OCI-LY7 (cell line): ENCODE results near the gene DIAPH2. TPM values are rescaled to one million over a fixed set of nuclear protein-coding genes. Genes with fewer than 3 reads are reported as not detected.

Source experiments
- BruUV-seq: library from RNA; stranded (reverse); fragments of 400-500 nt; replicated peaks from 2 replicates; lab custom pipeline; 2021; lab: Mats Ljungman, UMichigan
- CTCF ChIA-PET: fragments of 300-600 bp; sonication (Branson Sonifier 250); formaldehyde crosslinking; loops from one replicate; lab custom pipeline; 2022; ENCODE audit warnings: antibody characterized with exemption; ENCODE audit not compliant: unreplicated experiment; lab: Charles Lee
- POLR2A ChIA-PET: fragments of 300-600 bp; sonication (Branson Sonifier 250); formaldehyde crosslinking; loops from one replicate; lab custom pipeline; 2022; ENCODE audit warnings: antibody characterized with exemption; lab: Charles Lee
- DNase-seq: peaks from one replicate; pipeline ENCODE4 v3.0.0-alpha.2; 2015; ENCODE audit warnings: low spot score
- H2AFZ ChIP-seq: fragments of 200-600 bp; sonication (generic), shearing (Covaris generic); 2 replicates; pipeline ENCODE4 v1.6.1; 2014; ENCODE audit warnings: mild to moderate bottlenecking, antibody characterized with exemption, low read length, moderate library complexity
- H3K27ac ChIP-seq: fragments of 200-600 bp; sonication (generic); 2 replicates; pipeline ENCODE4 v1.5.1; 2014; ENCODE audit warnings: mixed run types, low read depth, mild to moderate bottlenecking, moderate library complexity, low read length, inconsistent platforms; ENCODE audit not compliant: poor library complexity, severe bottlenecking
- H3K36me3 ChIP-seq: fragments of 200-600 bp; sonication (generic); 2 replicates; pipeline ENCODE4 v1.6.1; 2014; ENCODE audit warnings: mild to moderate bottlenecking, antibody characterized with exemption, low read length, moderate library complexity, mixed read lengths; ENCODE audit not compliant: insufficient read depth
- H3K4me1 ChIP-seq: fragments of 200-600 bp; sonication (generic); 2 replicates; pipeline ENCODE4 v1.5.1; 2014; ENCODE audit warnings: mild to moderate bottlenecking, low read length; ENCODE audit not compliant: insufficient read depth, poor library complexity, severe bottlenecking
- H3K4me2 ChIP-seq: fragments of 200-600 bp; sonication (generic); 2 replicates; pipeline ENCODE4 v1.6.1; 2014; ENCODE audit warnings: mild to moderate bottlenecking, low read length
- H3K4me3 ChIP-seq: fragments of 200-600 bp; sonication (generic); 2 replicates; pipeline ENCODE4 v1.5.1; 2014; ENCODE audit warnings: mild to moderate bottlenecking, low read depth, low read length; ENCODE audit not compliant: poor library complexity, severe bottlenecking
- H3K79me2 ChIP-seq: fragments of 200-600 bp; sonication (generic); 2 replicates; pipeline ENCODE4 v1.6.1; 2016; ENCODE audit warnings: low read depth, mild to moderate bottlenecking, low read length, moderate library complexity, mixed read lengths; ENCODE audit not compliant: insufficient read depth
- H3K9me2 ChIP-seq: fragments of 200-600 bp; sonication (generic); 2 replicates; pipeline ENCODE4 v1.6.1; 2016; ENCODE audit warnings: mild to moderate bottlenecking, low read length, mixed read lengths; ENCODE audit not compliant: insufficient read depth
- H3K9me3 ChIP-seq: fragments of 200-600 bp; sonication (generic); 2 replicates; pipeline ENCODE4 v1.6.1; 2014; ENCODE audit warnings: mild to moderate bottlenecking, mixed run types, low read length, mixed read lengths
- H4K20me1 ChIP-seq: fragments of 200-600 bp; sonication (generic); 2 replicates; pipeline ENCODE4 v1.6.1; 2014; ENCODE audit warnings: mild to moderate bottlenecking, antibody characterized with exemption, low read length, moderate library complexity, mixed read lengths; ENCODE audit not compliant: insufficient read depth
- CTCF ChIP-seq: fragments of 200-600 bp; sonication (generic); conservative IDR thresholded peaks from 2 replicates; pipeline ENCODE4 v1.5.1; 2014; ENCODE audit warnings: mild to moderate bottlenecking, antibody characterized with exemption, low read length, moderate library complexity, mixed read lengths
- EZH2phosphoT487 ChIP-seq: fragments of 200-600 bp; sonication (generic); IDR thresholded peaks from 2 replicates; pipeline ENCODE4 v1.6.1; 2018; ENCODE audit warnings: low read depth, borderline replicate concordance, mild to moderate bottlenecking, mixed run types, antibody characterized with exemption, low read length, moderate library complexity, mixed read lengths
- intact Hi-C: fragments of 100-400 bp; cut with micrococcal nuclease; formaldehyde crosslinking; loops from one replicate; pipeline ENCODE4 v1.10.0; 2022; ENCODE audit not compliant: unreplicated experiment
- total RNA-seq, 2 experiments: library from RNA; depleted of rRNA in 1 of 2; stranded (reverse); fragments of >200 nt in 1 of 2; shearing (Covaris generic) in 1 of 2; gene quantifications; 2 replicates each; pipeline ENCODE4 v1.2.3, GENCODE V29; 2014 to 2022

The DIAPH2 gene
- total RNA-seq, 2 experiments from 2014 or later = 21.3 to 21.5 TPM

DNA sequence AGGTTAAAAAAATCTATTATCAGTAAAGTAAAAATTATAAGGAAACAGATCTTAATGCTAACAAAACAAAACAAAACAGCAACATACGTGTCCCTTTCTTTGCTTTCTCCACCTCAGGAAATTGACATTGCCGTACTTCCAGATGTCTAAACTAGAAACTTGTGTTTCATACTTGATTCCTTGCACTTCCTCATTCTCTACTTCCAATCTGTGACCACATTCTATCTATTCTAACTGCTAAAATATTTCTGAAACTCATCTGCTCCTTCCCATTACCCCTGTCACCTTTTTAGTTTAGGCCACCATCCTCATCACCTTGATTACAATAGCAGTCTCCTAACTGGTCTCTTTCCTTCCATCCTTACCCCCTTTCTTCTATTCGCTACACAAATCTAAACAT, 176.6 kb downstream of the DIAPH2 start:
- no peak for TF ChIP-seq CTCF
- TF ChIP-seq EZH2phosphoT487 = no peak
- Histone ChIP-seq H3K9me3 (no peaks in the 10 kb centered on the region), H3K4me3 (no peak overlapping the region), H4K20me1 (no peaks in the 10 kb centered on the region), H3K79me2 (no peaks in the 10 kb centered on the region), H3K9me2 (no peaks in the 10 kb centered on the region), H3K4me1 (peaks cover 14% of the 10 kb centered on the region), H3K27ac (no peak overlapping the region), H2AFZ (no peak overlapping the region), H3K4me2 (peak overlapping the region; percentile 48), H3K36me3 (no peaks in the 10 kb centered on the region)
- ChIA-PET CTCF (no interaction called here), POLR2A (interaction anchor here (1.1 kb wide), 1 partner anchor 37 kb away, joined by 3 read pairs; no protein-coding TSS in a partner anchor)
- BruUV-seq = no TSS peak
- intact Hi-C loops = no loop called here
- DNase-seq = peak; percentile 7

GRCh38 chrX:96861661-96862060, 177.0 kb downstream of the DIAPH2 start:
- ChIA-PET CTCF (no interaction called here), POLR2A (interaction anchor here (1.1 kb wide), 1 partner anchor 37 kb away, joined by 3 read pairs; no protein-coding TSS in a partner anchor)
- Histone ChIP-seq H4K20me1 (no peaks in the 10 kb centered on the region), H3K27ac (no peak overlapping the region), H3K9me2 (no peaks in the 10 kb centered on the region), H3K4me2 (no peak overlapping the region; the same call in 1 of the 2 replicates), H3K9me3 (no peaks in the 10 kb centered on the region), H3K36me3 (no peaks in the 10 kb centered on the region), H3K4me3 (no peak overlapping the region), H3K4me1 (peaks cover 14% of the 10 kb centered on the region), H2AFZ (no peak overlapping the region), H3K79me2 (no peaks in the 10 kb centered on the region)
- TF ChIP-seq CTCF = no peak
- TF ChIP-seq EZH2phosphoT487 = no peak
- intact Hi-C loops = no loop called here
- no TSS peak for BruUV-seq
- DNase-seq = no peak

DNA sequence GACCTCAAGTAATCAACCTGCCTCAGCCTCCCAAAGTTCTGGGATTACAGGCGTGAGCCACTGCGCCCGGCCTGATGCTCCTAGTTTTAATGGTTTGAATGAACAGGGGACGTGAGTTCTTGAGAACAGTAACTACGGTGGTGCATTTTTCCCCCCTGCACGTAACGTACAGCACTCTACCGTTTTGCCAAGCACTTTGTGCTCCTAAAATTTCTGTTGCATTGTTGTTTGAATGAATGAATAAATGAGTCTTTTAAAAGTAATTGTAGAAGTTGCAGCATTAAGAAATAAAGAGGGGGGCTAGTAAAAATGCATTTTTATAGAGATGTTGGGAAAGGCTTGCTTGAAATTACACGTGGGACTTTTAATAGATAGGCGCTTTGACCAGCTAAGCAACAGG, 199.0 kb downstream of the DIAPH2 start, which contains the start of gene RPA4:
TSS of gene RPA4 (plus strand) at position 301 of the 400 bp plus-strand sequence. CDS start 403 bp downstream, outside the sequence.
- no peak within 1 kb of the TSS for H2AFZ ChIP-seq
- H3K4me2 ChIP-seq = no peak within 1 kb of the TSS
- no peaks in the 10 kb centered on the region for H3K9me2 ChIP-seq
- H3K4me1 ChIP-seq = no peaks in the 10 kb centered on the region
- TF ChIP-seq EZH2phosphoT487 (no peak), CTCF (no peak)
- intact Hi-C loops = no loop called here
- DNase-seq = no peak
- ChIA-PET POLR2A (no interaction called here), CTCF (no interaction called here)
- no peaks in the 10 kb centered on the region for H4K20me1 ChIP-seq
- no peak within 1 kb of the TSS for H3K4me3 ChIP-seq
- no peaks in the 10 kb centered on the region for H3K9me3 ChIP-seq
- no peaks in the 10 kb centered on the region for H3K36me3 ChIP-seq
- H3K27ac ChIP-seq = no peak within 1 kb of the TSS
- BruUV-seq = no TSS peak
- no peaks in the 10 kb centered on the region for H3K79me2 ChIP-seq
